Keratinocyte (primary cell): ENCODE data around the gene CENPT. TPM values are rescaled to one million over a fixed set of nuclear protein-coding genes. Genes with fewer than 3 reads are reported as not detected.

Source experiments
- DNase-seq: peaks from one replicate; pipeline ENCODE4 v3.0.0-alpha.2; 2011; ENCODE audit warnings: low read depth, missing footprints, low spot score
- FAIRE-seq: peaks from 2 replicates; lab custom pipeline; 2011; peaks lifted over from hg19 to GRCh38; lab: Jason Lieb, UNC
- H2AFZ ChIP-seq: 2 replicates; pipeline ENCODE4 v1.6.0; 2012; ENCODE audit warnings: low read length, control low read depth, inconsistent platforms; ENCODE audit not compliant: control insufficient read depth
- H3K27ac ChIP-seq: 2 replicates; pipeline ENCODE4 v1.5.1; 2011; ENCODE audit warnings: low read length; ENCODE audit not compliant: control insufficient read depth, insufficient read depth
- H3K27me3 ChIP-seq: 3 replicates; pipeline ENCODE4 v1.6.0; 2011; ENCODE audit warnings: low read length; ENCODE audit not compliant: control insufficient read depth, insufficient read depth; ENCODE audit errors: extremely low read depth
- H3K36me3 ChIP-seq, 2 experiments: 2 replicates in 1 of 2; 3 replicates in 1 of 2; pipeline ENCODE4 v1.5.1; 2011; ENCODE audit warnings: low read length in 2 of 2, mild to moderate bottlenecking in 1 of 2; ENCODE audit not compliant: control insufficient read depth in 2 of 2, insufficient read depth in 2 of 2; ENCODE audit errors: extremely low read depth in 1 of 2
- H3K4me1 ChIP-seq: 3 replicates; pipeline ENCODE4 v1.5.1; 2011; ENCODE audit warnings: low read length; ENCODE audit not compliant: control insufficient read depth, insufficient read depth; ENCODE audit errors: extremely low read depth
- H3K4me2 ChIP-seq: 3 replicates; pipeline ENCODE4 v1.6.0; 2011; ENCODE audit warnings: low read depth, low read length; ENCODE audit not compliant: control insufficient read depth, insufficient read depth; ENCODE audit errors: extremely low read depth
- H3K4me3 ChIP-seq, 3 experiments: fragments of 200-600 bp in 1 of 3; sonication (generic) in 1 of 3; 2 replicates in 2 of 3; 3 replicates in 1 of 3; pipeline ENCODE4 v1.5.1; 2011 to 2016; ENCODE audit warnings: low read length in 3 of 3, mild to moderate bottlenecking in 3 of 3, control low read depth in 2 of 3, inconsistent platforms in 1 of 3, low read depth in 1 of 3, mixed read lengths in 1 of 3, mixed run types in 1 of 3, moderate library complexity in 1 of 3; ENCODE audit not compliant: control insufficient read depth in 2 of 3, insufficient read depth in 2 of 3; ENCODE audit errors: extremely low read depth in 1 of 3
- H3K79me2 ChIP-seq: 2 replicates; pipeline ENCODE4 v1.6.0; 2012; ENCODE audit warnings: low read length; ENCODE audit not compliant: control insufficient read depth, insufficient read depth
- H3K9ac ChIP-seq: 3 replicates; pipeline ENCODE4 v1.6.0; 2011; ENCODE audit warnings: low read length; ENCODE audit not compliant: control insufficient read depth, insufficient read depth; ENCODE audit errors: extremely low read depth
- H3K9me1 ChIP-seq: 3 replicates; pipeline ENCODE4 v1.6.0; 2011; ENCODE audit warnings: low read length; ENCODE audit not compliant: control insufficient read depth, insufficient read depth; ENCODE audit errors: extremely low read depth
- H3K9me3 ChIP-seq: 2 replicates; pipeline ENCODE4 v1.5.1; 2012; ENCODE audit warnings: low read depth, low read length; ENCODE audit not compliant: control insufficient read depth
- H4K20me1 ChIP-seq: 3 replicates; pipeline ENCODE4 v1.6.0; 2011; ENCODE audit warnings: low read length; ENCODE audit not compliant: control insufficient read depth, insufficient read depth; ENCODE audit errors: extremely low read depth
- EZH2 ChIP-seq: IDR thresholded peaks from one replicate; pipeline ENCODE4 v1.6.1; 2012; ENCODE audit warnings: inconsistent platforms, mild to moderate bottlenecking, low read length, moderate library complexity
- dilution Hi-C: fragments of 300-500 bp; cut with MboI; formaldehyde crosslinking; loops from one replicate; pipeline ENCODE4 v1.7.0; 2020; ENCODE audit warnings: low sequenced_read_pairs; ENCODE audit not compliant: extremely low pct_ligation_motif_present
- polyA plus RNA-seq, 5 experiments: library from polyadenylated mRNA; depleted of rRNA in 3 of 5; stranded (reverse) in 3 of 5; stranded (forward) in 1 of 5; unstranded in 1 of 5; fragments of >200 nt; gene quantifications; 1 replicate in 1 of 5; 2 replicates in 3 of 5; 3 replicates in 1 of 5; pipeline versions ENCODE4 v1.2.1 to v1.2.3, GENCODE V29; 2011 to 2012; ENCODE audit warnings: missing spikeins in 2 of 5, low read depth in 1 of 5, low replicate concordance in 1 of 5
- TF ChIP-seq, protein P1 (sequence below), 3 experiments: IDR thresholded peaks in 1 of 3; conservative IDR thresholded peaks in 1 of 3; optimal IDR thresholded peaks in 1 of 3; 2 replicates in 2 of 3; 3 replicates in 1 of 3; pipeline versions ENCODE3 to v1.5.1; 2011; ENCODE audit warnings: low read length in 3 of 3, mild to moderate bottlenecking in 3 of 3, moderate library complexity in 2 of 3, control low read depth in 1 of 3, inconsistent platforms in 1 of 3; ENCODE audit not compliant: insufficient read depth in 2 of 3; ENCODE audit errors: extremely low read depth in 1 of 3

The CENPT gene
- polyA plus RNA-seq, 1 donor (not counting 4 experiments of a cell fraction or from before 2014, with no cell fraction given) = 30.1 TPM

DNA sequence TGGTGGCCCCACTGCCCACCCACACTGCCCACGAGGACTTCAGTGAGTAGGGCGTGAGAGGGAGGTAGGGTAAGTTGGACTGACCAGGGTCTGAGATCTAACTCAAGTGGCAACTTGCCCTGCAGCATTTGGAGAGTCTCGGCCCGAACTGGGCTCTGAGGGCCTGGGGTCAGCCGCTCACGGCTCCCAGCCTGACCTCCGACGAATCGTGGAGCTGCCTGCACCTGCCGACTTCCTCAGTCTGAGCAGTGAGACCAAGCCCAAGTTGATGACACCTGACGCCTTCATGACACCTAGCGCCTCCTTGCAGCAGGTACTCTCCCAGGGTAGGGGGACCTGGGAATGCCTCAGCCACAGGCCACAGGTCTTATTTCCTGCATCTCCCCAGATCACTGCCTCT, 32.0 kb upstream of the CENPT start:
- H2AFZ ChIP-seq = no peak overlapping the region
- H3K36me3 ChIP-seq = peaks cover 61 to 66% of the 10 kb centered on the region in 2 experiments

DNA sequence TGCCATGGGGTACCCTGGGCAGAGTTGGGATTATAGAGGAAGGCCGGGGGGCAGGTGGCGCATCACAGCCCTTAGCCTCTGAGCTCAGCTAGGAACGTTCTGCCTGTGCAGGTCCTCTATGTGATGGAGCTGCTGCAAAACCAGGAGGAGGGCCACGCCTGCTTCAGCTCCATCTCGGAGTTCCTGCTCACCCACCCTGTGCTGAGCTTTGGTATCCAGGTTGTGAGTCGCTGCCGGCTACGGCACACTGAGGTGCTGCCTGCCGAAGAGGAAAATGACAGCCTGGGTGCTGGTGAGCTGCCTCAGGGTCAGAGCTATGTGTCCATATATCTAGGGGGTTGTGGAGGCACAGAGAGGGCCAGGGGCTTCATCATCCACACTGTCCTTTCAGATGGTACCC, 31.4 kb upstream of the CENPT start:
- Histone ChIP-seq H2AFZ (no peak overlapping the region), H3K4me1 (peaks cover 8% of the 10 kb centered on the region), H3K4me2 (no peak overlapping the region), H3K27me3 (no peaks in the 10 kb centered on the region), H3K9ac (no peak overlapping the region), H3K4me3 (no peak overlapping the region), H3K79me2 (peaks cover 21% of the 10 kb centered on the region), H3K9me1 (no peaks in the 10 kb centered on the region), H3K36me3 (peaks cover 61 to 63% of the 10 kb centered on the region in 2 experiments), H4K20me1 (peaks cover 8% of the 10 kb centered on the region), H3K27ac (no peak overlapping the region), H3K9me3 (no peaks in the 10 kb centered on the region)
- FAIRE-seq (no peak), DNase-seq (no peak)
- TF ChIP-seq, protein P1, sequence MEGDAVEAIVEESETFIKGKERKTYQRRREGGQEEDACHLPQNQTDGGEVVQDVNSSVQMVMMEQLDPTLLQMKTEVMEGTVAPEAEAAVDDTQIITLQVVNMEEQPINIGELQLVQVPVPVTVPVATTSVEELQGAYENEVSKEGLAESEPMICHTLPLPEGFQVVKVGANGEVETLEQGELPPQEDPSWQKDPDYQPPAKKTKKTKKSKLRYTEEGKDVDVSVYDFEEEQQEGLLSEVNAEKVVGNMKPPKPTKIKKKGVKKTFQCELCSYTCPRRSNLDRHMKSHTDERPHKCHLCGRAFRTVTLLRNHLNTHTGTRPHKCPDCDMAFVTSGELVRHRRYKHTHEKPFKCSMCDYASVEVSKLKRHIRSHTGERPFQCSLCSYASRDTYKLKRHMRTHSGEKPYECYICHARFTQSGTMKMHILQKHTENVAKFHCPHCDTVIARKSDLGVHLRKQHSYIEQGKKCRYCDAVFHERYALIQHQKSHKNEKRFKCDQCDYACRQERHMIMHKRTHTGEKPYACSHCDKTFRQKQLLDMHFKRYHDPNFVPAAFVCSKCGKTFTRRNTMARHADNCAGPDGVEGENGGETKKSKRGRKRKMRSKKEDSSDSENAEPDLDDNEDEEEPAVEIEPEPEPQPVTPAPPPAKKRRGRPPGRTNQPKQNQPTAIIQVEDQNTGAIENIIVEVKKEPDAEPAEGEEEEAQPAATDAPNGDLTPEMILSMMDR (optimal IDR thresholded peaks at IDR 0.05 in 1 of 3, IDR thresholded peaks at IDR 0.05 in 1 of 3, conservative IDR thresholded peaks at IDR 0.05 in 1 of 3; ENCODE audit: extremely low read depth in 1 of 3, insufficient read depth in 2 of 3, low read length in 3 of 3) = no peak
- no peak for TF ChIP-seq EZH2
- dilution Hi-C loops = no loop called here

More for the DNA sequence above, 32.0 kb upstream of the CENPT start:
- Histone ChIP-seq H3K9me3 (no peaks in the 10 kb centered on the region), H3K27me3 (no peaks in the 10 kb centered on the region), H3K9ac (no peak overlapping the region), H3K4me1 (peaks cover 2% of the 10 kb centered on the region), H4K20me1 (peaks cover 14% of the 10 kb centered on the region), H3K27ac (no peak overlapping the region), H3K4me3 (no peak overlapping the region), H3K4me2 (no peak overlapping the region), H3K9me1 (no peaks in the 10 kb centered on the region), H3K79me2 (peaks cover 15% of the 10 kb centered on the region)
- FAIRE-seq = no peak
- TF ChIP-seq EZH2 = no peak
- TF ChIP-seq, protein P1 (optimal IDR thresholded peaks at IDR 0.05 in 1 of 3, IDR thresholded peaks at IDR 0.05 in 1 of 3, conservative IDR thresholded peaks at IDR 0.05 in 1 of 3; ENCODE audit: extremely low read depth in 1 of 3, insufficient read depth in 2 of 3, low read length in 3 of 3) = no peak
- DNase-seq = no peak
- dilution Hi-C loops = no loop called here
